ENCODE results near the gene PLEKHG4B.
"Not testable (repeated sequence)": the region's sequence is repeated elsewhere in the genome, so short reads cannot be mapped to it uniquely, and the experiment has no call there.

PLEKHG4B gene

GRCh38 chr5:159448-160172 lies 67.6 kb downstream of the PLEKHG4B start:
- no peak for DNase-seq

DNA sequence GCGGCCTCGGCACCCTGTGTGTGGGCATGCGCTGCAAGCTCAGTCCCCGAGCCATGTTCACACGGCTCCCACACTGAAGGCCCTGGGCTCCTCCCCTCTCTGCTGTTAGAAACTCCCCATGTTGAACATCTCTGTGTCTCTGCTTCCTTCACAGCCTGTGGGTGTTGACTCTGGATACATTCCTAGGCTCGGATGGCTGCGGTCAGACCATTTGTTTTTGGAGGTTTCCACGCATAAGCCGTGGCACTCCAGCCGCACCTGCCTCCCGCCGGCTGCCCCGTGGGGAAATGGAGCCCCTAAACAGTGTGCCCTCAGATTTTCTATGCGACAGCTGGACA lies 68.2 kb downstream of the PLEKHG4B start:
- no peak for DNase-seq

DNA sequence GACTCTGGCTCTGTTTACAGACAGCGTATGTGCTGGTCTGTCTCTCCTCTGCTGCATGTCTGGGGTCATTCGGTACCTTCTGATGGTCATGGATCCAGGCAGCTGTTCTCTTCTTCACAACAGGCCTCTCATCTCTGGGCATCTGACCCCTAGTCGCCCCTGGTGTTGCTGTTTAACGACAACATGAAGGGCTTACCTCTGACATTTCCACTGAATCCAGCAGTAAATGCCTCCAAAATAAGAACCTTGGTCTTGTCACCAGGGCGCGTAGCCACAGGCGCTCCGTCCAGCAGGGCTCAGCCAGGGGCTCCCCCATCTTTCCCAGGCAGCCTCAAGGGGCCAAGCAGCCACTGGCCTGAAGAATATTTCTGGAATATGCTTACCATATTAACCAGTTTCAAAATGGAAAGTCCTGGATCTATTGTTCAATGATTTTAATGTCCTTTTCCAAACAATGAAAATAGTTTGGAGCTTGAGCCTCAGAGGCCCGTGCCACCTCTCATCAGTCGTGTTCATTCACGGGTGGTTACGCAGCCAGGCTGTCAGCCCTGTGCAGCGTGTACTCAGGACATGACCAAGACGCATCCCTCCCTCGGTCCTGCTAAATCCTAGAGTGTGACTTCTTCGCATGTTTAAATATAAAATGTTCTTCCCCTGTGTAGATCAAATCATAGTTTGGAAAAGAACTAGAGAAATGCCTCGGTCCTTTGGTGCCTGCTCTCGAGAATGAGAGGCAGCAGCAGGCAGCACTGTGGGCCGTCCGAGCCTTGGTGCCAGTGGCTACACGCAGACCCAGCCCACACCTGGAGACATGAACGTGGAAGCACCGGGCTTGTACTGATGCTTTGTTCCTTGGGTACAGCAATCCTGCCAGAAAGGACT lies 69.2 kb downstream of the PLEKHG4B start:
- no peak for DNase-seq

GRCh38 chr5:161803-162110 lies 69.8 kb downstream of the PLEKHG4B start:
- peak; percentile 17 for DNase-seq

GRCh38 chr5:162190-162564 lies 70.2 kb downstream of the PLEKHG4B start:
- DNase-seq = no peak

DNA sequence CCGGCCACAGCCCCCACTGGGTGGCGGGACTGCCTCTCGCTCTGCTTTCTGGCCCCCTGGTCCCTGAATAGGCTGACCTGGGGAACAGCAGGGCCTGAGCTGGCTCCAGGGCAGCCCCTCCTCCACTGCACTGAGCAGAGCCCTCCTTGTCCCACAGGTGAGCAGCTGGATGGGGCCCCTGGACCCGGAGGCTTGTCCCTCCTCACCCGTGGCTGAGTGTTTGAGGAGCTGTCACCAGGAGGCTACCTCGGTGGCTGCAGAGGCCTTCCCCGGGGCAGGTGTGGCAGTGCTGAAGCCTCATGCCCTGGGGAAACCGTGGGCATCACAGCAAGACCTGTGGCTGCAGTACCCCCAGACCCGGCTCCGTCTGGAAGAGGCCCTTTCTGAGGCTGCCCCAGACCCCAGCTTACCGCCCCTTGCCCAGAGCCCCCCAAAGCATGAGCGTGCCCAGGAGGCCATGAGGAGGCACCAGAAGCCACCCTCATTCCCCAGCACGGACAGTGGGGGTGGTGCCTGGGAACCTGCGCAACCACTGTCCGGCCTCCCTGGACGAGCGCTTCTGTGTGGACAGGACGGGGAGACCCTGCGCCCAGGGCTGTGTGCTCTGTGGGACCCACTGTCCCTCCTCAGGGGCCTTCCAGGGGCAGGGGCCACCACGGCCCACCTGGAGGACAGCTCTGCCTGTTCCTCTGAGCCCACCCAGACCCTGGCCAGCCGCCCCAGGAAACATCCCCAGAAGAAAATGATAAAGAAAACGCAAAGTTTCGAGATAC lies 70.8 kb downstream of the PLEKHG4B start:
- peak; percentile 22 for DNase-seq

GRCh38 chr5:163338-163620 lies 71.3 kb downstream of the PLEKHG4B start:
- DNase-seq = no peak

GRCh38 chr5:163841-164240 lies 71.9 kb downstream of the PLEKHG4B start:
- DNase-seq = no peak

DNA sequence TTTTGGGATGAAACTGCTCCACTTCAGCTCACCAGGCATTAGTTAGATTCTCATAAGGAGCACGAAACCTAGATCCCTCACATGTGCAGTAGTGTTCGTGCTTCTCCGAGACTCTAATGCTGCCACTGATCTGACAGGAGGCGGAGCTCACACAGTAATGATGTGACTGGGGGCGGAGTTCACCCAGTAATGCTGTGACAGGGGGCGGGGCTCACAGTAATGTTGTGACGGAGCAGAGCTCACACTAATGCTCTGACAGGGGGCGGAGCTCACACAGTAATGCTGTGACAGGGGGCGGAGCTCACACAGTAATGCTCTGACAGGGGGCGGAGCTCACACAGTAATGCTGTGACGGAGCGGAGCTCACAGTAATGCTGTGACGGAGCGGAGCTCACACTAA lies 72.3 kb downstream of the PLEKHG4B start:
- DNase-seq = peak; percentile 17

- DNase-seq = not testable (repeated sequence)
These were observed 72.8 kb downstream of the PLEKHG4B start for GRCh38 chr5:164783-165182.

GRCh38 chr5:166441-167372 lies 74.7 kb downstream of the PLEKHG4B start:
- peak; percentile 19 for DNase-seq

- no peak for DNase-seq
These were observed 75.5 kb downstream of the PLEKHG4B start for GRCh38 chr5:167511-167910.

GRCh38 chr5:167982-168660 lies 76.2 kb downstream of the PLEKHG4B start:
- peak; percentile 17 for DNase-seq

DNA sequence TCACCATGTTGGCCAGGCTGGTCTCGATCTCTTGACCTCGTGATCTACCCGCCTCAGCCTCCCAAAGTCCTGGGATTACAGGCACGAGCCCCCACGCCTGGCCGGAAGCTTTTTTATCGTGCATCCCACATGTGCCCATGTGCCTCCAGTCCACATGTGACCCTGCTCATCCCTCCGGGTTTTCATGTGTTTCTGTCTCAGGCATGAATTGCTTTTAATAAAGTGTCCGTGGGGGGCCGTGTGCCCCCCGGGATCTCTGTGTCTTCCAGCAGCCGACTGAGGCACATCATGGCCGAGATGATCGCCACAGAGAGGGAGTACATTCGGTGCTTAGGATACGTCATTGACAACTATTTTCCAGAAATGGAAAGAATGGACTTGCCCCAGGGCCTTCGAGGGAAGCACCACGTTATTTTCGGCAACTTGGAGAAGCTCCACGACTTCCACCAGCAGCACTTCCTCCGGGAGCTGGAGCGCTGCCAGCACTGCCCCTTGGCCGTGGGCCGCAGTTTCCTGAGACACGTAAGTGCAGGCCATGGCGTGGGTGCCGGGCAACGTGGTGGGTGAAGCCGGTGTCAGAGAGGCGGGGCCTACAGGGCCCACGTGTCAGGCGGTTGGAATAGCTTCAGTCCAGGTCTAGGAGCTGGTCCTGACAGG lies 77.2 kb downstream of the PLEKHG4B start:
- DNase-seq = peak; percentile 16

DNA sequence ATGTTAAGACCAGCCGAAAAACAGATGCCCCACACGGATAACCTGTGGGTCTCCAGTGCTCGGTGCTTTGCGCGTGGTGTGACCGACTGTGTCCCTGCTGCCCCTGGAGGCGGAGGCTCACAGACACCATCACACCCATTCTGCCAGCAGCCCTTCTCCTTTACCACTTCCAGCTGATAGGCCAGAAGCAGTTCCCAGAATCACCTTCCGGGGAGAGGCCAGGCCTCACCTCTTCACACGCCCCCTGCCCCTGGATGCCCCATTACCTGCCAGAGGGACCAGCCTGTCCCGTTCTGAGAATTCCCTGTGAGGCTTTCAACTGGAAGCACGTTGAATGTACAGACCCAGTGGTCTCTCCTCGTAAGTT lies 77.7 kb downstream of the PLEKHG4B start:
- DNase-seq = no peak

DNA sequence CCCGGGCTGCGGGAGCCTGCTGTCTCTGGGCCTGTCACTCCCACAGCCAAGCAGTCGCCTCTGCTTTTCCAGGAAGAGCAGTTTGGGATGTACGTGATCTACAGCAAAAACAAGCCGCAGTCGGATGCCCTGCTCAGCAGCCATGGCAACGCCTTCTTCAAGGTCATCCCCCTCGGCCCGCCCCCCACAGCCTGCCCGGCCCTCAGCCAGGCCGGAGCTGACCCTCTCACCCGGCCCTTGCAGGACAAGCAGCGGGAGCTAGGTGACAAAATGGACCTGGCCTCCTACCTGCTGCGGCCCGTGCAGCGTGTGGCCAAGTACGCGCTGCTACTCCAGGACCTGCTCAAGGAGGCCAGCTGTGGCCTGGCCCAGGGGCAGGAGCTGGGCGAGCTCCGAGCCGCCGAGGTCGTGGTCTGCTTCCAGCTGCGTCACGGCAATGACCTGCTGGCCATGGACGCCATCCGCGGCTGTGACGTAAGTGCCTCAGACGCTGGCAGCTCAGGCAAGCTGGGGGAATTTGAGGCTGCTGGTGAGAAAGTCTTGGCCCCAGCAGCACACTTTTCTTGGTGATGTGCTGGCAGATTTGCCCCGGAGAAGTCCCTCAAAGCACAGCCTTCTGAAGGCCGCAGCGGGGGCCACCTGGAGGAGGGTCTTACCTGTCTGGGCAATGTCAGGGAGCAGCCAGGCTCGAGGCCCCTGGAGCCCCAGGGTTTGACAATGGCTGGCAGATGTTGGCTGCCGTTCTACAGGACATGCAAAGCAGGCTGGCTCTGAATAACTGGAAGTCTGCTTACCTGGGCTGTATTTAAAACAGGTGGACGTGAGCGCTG lies 79.2 kb downstream of the PLEKHG4B start:
- DNase-seq = peak; percentile 24

DNA sequence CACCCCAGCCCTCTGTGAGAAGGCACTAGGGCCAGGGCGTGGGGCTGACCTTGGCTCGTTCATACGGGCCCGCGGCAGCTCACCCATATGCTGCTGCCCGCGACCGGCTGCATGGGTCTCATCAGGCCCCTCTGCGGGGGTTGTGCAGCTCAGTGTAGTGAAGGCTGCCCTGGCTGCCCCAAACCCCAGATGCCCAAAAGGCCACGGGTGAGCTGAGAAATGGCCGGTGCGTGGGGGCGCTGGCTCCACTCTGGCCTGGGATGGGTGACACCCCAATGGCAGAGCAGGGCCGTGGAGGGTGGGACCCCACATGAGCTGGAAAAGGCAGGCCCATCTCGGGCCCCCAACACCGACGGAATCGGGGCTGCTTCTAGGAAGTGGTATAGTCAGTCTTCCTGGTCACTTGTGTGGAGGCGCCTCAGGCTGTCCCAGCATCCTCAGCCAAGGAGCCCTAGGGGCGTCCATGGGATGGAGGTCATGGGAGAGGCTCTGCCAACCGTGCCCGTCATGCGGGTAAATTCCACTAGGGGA lies 79.9 kb downstream of the PLEKHG4B start:
- DNase-seq = peak; percentile 17

- peak; percentile 19 for DNase-seq
These were observed 80.5 kb downstream of the PLEKHG4B start for GRCh38 chr5:172421-172820.

GRCh38 chr5:172841-173251 lies 80.9 kb downstream of the PLEKHG4B start:
- DNase-seq = no peak

Measured in activated CD4-positive, CD25-positive, alpha-beta regulatory T cell treated with anti-CD3 and anti-CD28 coated beads, Interleukin-2, amount 50 U/mL, for 72 hours (primary cell).